K562 (cell line): ENCODE data around the gene ERCC6. TPM values are rescaled to one million over a fixed set of nuclear protein-coding genes. Genes with fewer than 3 reads are reported as not detected.

Experiments used
- ARNT ChIP-seq, 2 experiments: fragments of 450-650 bp; IDR thresholded peaks; 2 replicates each; pipeline ENCODE4 v1.6.1; 2016; ENCODE audit warnings: mild to moderate bottlenecking in 1 of 2
- BCOR ChIP-seq: fragments of 450-650 bp; IDR thresholded peaks from 2 replicates; pipeline ENCODE4 v1.6.1; 2016
- CBX8 ChIP-seq: fragments of 200-600 bp; sonication (generic); IDR thresholded peaks from 2 replicates; pipeline ENCODE4 v1.6.1; 2012; ENCODE audit warnings: borderline replicate concordance, mixed run types, low read depth, mild to moderate bottlenecking, moderate library complexity, mixed read lengths, low read length, control low read depth, inconsistent platforms; ENCODE audit not compliant: poor library complexity, severe bottlenecking; ENCODE audit errors: extremely low read depth
- DNMT1 ChIP-seq: fragments of 450-650 bp; IDR thresholded peaks from 2 replicates; pipeline ENCODE4 v1.6.1; 2016; ENCODE audit warnings: antibody characterized with exemption, mild to moderate bottlenecking
- FOXP1 ChIP-seq: sonication (generic); formaldehyde crosslinking; IDR thresholded peaks from 2 replicates; pipeline ENCODE4 v1.8.0; 2022; ENCODE audit warnings: mild to moderate bottlenecking, missing genetic modification reagents
- FUS ChIP-seq: fragments of 200-400 bp; formaldehyde crosslinking; optimal IDR thresholded peaks from 2 replicates; pipeline ENCODE3; 2017; ENCODE audit warnings: low read depth, low read length
- JUND ChIP-seq, 2 experiments: IDR thresholded peaks; 2 replicates in 1 of 2; 3 replicates in 1 of 2; pipeline ENCODE4 v1.6.1; 2011; ENCODE audit warnings: borderline replicate concordance in 2 of 2, low read depth in 2 of 2, low read length in 2 of 2, improper control_type of control experiment in 1 of 2, missing biosample characterization in 1 of 2, missing genetic modification characterization in 1 of 2, missing genetic modification reagents in 1 of 2
- MYC ChIP-seq, 2 experiments: fragments of 250-450 bp in 1 of 2; sonication (Bioruptor Pico) in 1 of 2; IDR thresholded peaks; 2 replicates each; pipeline versions ENCODE4 v1.5.1 to v1.6.1; 2012 to 2021; ENCODE audit warnings: low read depth in 2 of 2, borderline replicate concordance in 1 of 2, improper control_type of control experiment in 1 of 2, low read length in 1 of 2, mild to moderate bottlenecking in 1 of 2, moderate library complexity in 1 of 2
- NR2C1 ChIP-seq, 2 experiments: fragments of 450-650 bp; IDR thresholded peaks; 2 replicates each; pipeline ENCODE4 v1.6.1; 2017; ENCODE audit warnings: mild to moderate bottlenecking in 2 of 2, antibody characterized with exemption in 1 of 2, inconsistent platforms in 1 of 2, missing compliant biosample characterization in 1 of 2, missing genetic modification characterization in 1 of 2
- PPARD ChIP-seq: fragments of 250-450 bp; sonication (Bioruptor Pico); IDR thresholded peaks from 2 replicates; pipeline ENCODE4 v1.8.0; 2022; ENCODE audit warnings: inconsistent platforms, mild to moderate bottlenecking, moderate library complexity
- TEAD1 ChIP-seq, 2 experiments: fragments of 450-650 bp in 1 of 2; sonication (generic) in 1 of 2; formaldehyde crosslinking; IDR thresholded peaks; 2 replicates each; pipeline versions ENCODE4 v1.4.0 to v1.8.0; 2020 to 2022; ENCODE audit warnings: mild to moderate bottlenecking in 2 of 2, missing genetic modification reagents in 1 of 2
- TEAD4 ChIP-seq, 2 experiments: sonication (generic) in 1 of 2; formaldehyde crosslinking in 1 of 2; IDR thresholded peaks; 2 replicates each; pipeline versions ENCODE4 v1.6.1 to v1.8.0; 2012 to 2022; ENCODE audit warnings: borderline replicate concordance in 1 of 2, inconsistent platforms in 1 of 2, low read length in 1 of 2, mild to moderate bottlenecking in 1 of 2, missing genetic modification reagents in 1 of 2
- TFAP4 ChIP-seq: sonication (generic); formaldehyde crosslinking; IDR thresholded peaks from 2 replicates; pipeline ENCODE4 v1.8.0; 2022; ENCODE audit warnings: missing genetic modification reagents, mild to moderate bottlenecking, moderate library complexity, borderline replicate concordance
- U2AF2 ChIP-seq: fragments of 200-400 bp; formaldehyde crosslinking; optimal IDR thresholded peaks from 2 replicates; pipeline ENCODE3; 2017; ENCODE audit warnings: low read depth, mild to moderate bottlenecking, low read length
- ZBED1 ChIP-seq: IDR thresholded peaks from 2 replicates; pipeline ENCODE4 v1.6.1; 2014
- ZBTB43 ChIP-seq: sonication (generic); formaldehyde crosslinking; IDR thresholded peaks from 2 replicates; pipeline ENCODE4 v1.8.0; 2023; ENCODE audit warnings: mild to moderate bottlenecking, missing genetic modification reagents
- polyA plus RNA-seq, 8 experiments: library from polyadenylated mRNA; depleted of rRNA in 4 of 8; stranded (reverse) in 5 of 8; unstranded in 3 of 8; fragments of >200 nt; fragmentation: Nextera tagmentation in 2 of 8; fragmentation: Illumina TruSeq in 1 of 8; extraction: Ambion mirVana in 2 of 8; extraction: Trizol in 1 of 8; gene quantifications; 2 replicates each; pipeline versions ENCODE4 v1.2.1 to v1.2.3, GENCODE V29; 2011 to 2014; ENCODE audit warnings: inconsistent platforms in 1 of 8, missing spikeins in 1 of 8
- total RNA-seq, 7 experiments: library from RNA; depleted of rRNA in 6 of 7; stranded (reverse); fragments of >200 nt in 6 of 7; fragmentation: Illumina TruSeq in 2 of 7; extraction: Trizol in 2 of 7; gene quantifications; 2 replicates each; pipeline versions ENCODE4 v1.2.1 to v1.2.3, GENCODE V29; 2011 to 2021; ENCODE audit warnings: low replicate concordance in 1 of 7
- TF ChIP-seq, protein P1 (sequence below): sonication (generic); formaldehyde crosslinking; IDR thresholded peaks from 2 replicates; pipeline ENCODE4 v1.8.0; 2022; ENCODE audit warnings: mild to moderate bottlenecking, missing genetic modification reagents
- TF ChIP-seq, protein P2 (sequence below): fragments of 450-650 bp; IDR thresholded peaks from 2 replicates; pipeline ENCODE4 v1.6.1; 2016; ENCODE audit warnings: missing biosample characterization, missing genetic modification characterization
- TF ChIP-seq, protein P3 (sequence below): fragments of 450-650 bp; IDR thresholded peaks from 2 replicates; pipeline ENCODE4 v1.6.1; 2017; ENCODE audit warnings: mild to moderate bottlenecking, moderate library complexity

The ERCC6 gene
- total and polyA plus RNA-seq, 9 of the 15 experiments (the other 6 are each of a cell fraction or from before 2014, with no cell fraction given) = 7.8 to 17.7 (median 11.8) TPM

- TF ChIP-seq CBX8 = no peak
- TF ChIP-seq TEAD1 (CRISPR knock-in tag; IDR thresholded peaks at IDR 0.05) = 0 out of 4 replicates have a peak, but pooled peaks of 1 of the 2 experiments have one; percentile 59
- TF ChIP-seq ZBTB43 (CRISPR knock-in tag) = no peak
- TF ChIP-seq BCOR = peak; percentile 54
- TF ChIP-seq FUS = no peak
- TF ChIP-seq FOXP1 (CRISPR knock-in tag) = no peak; the same call in none of the 2 replicates
- no peak for TF ChIP-seq U2AF2
- peak; percentile 33; the same call in 1 of the 2 replicates for TF ChIP-seq TEAD4 (IDR thresholded peaks at IDR 0.05; ENCODE audit: low read length)
- no peak for TF ChIP-seq TEAD4 (CRISPR knock-in tag; IDR thresholded peaks at IDR 0.05; ENCODE audit: borderline replicate concordance)
- 0 out of 4 replicates have a peak, but pooled peaks of 1 of the 2 experiments have one; percentile 29 for TF ChIP-seq ARNT (IDR thresholded peaks at IDR 0.05)
- no peak for TF ChIP-seq PPARD (CRISPR knock-in tag)
- 0 out of 2 replicates have a peak, but pooled peaks have one; percentile 77 for TF ChIP-seq DNMT1
- no peak for TF ChIP-seq ZBED1
- TF ChIP-seq TFAP4 (CRISPR knock-in tag) = peak; percentile 85; the same call in 1 of the 2 replicates
- no peak for TF ChIP-seq JUND (IDR thresholded peaks at IDR 0.05; ENCODE audit: borderline replicate concordance, low read depth, low read length)
- peak; percentile 51; the same call in 1 of the 3 replicates for TF ChIP-seq JUND (tag; IDR thresholded peaks at IDR 0.05; ENCODE audit: borderline replicate concordance, low read depth, low read length)
- TF ChIP-seq, protein P1, sequence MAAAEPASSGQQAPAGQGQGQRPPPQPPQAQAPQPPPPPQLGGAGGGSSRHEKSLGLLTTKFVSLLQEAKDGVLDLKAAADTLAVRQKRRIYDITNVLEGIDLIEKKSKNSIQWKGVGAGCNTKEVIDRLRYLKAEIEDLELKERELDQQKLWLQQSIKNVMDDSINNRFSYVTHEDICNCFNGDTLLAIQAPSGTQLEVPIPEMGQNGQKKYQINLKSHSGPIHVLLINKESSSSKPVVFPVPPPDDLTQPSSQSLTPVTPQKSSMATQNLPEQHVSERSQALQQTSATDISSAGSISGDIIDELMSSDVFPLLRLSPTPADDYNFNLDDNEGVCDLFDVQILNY (CRISPR knock-in tag) = no peak
- no peak for TF ChIP-seq NR2C1 (IDR thresholded peaks at IDR 0.05)
- 0 out of 2 replicates have a peak, but pooled peaks have one; percentile 12 for TF ChIP-seq NR2C1 (tag; IDR thresholded peaks at IDR 0.05)
- TF ChIP-seq, protein P2, sequence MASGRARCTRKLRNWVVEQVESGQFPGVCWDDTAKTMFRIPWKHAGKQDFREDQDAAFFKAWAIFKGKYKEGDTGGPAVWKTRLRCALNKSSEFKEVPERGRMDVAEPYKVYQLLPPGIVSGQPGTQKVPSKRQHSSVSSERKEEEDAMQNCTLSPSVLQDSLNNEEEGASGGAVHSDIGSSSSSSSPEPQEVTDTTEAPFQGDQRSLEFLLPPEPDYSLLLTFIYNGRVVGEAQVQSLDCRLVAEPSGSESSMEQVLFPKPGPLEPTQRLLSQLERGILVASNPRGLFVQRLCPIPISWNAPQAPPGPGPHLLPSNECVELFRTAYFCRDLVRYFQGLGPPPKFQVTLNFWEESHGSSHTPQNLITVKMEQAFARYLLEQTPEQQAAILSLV (tag) = no peak
- TF ChIP-seq MYC (IDR thresholded peaks at IDR 0.05; ENCODE audit: low read depth, low read length) = no peak
- no peak for TF ChIP-seq MYC (CRISPR knock-in tag; IDR thresholded peaks at IDR 0.05; ENCODE audit: borderline replicate concordance, low read depth)
- TF ChIP-seq, protein P3, sequence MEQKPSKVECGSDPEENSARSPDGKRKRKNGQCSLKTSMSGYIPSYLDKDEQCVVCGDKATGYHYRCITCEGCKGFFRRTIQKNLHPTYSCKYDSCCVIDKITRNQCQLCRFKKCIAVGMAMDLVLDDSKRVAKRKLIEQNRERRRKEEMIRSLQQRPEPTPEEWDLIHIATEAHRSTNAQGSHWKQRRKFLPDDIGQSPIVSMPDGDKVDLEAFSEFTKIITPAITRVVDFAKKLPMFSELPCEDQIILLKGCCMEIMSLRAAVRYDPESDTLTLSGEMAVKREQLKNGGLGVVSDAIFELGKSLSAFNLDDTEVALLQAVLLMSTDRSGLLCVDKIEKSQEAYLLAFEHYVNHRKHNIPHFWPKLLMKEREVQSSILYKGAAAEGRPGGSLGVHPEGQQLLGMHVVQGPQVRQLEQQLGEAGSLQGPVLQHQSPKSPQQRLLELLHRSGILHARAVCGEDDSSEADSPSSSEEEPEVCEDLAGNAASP = no peak
These were observed 482 bp upstream of the ERCC6 start (continued) for GRCh38 chr10:49539320-49539885.
